Heart left ventricle (tissue), 16 donors: ENCODE data around the gene REV3L. TPM values are rescaled to one million over a fixed set of nuclear protein-coding genes. Genes with fewer than 3 reads are reported as not detected.

Experiments
- ATAC-seq, 4 donors: fragments of 200-7000 bp; cut with Tn5 transposase; one replicate each; pipeline ENCODE4 v1.9.1; 2020 to 2022; ENCODE audit warnings: moderate library complexity in 4 of 4, mild to moderate bottlenecking in 3 of 4, moderate number of reproducible peaks in 1 of 4
- DNase-seq, 5 donors: peaks; one replicate each; pipeline ENCODE4 v3.0.0-alpha.2; 2020
- H3K27ac ChIP-seq, 12 donors: fragments of 200-600 bp; sonication (generic) in 4 of 12; one replicate each; pipeline versions ENCODE4 v1.5.0 to v1.8.0; 2016 to 2022; ENCODE audit warnings: mild to moderate bottlenecking in 2 of 12
- H3K27me3 ChIP-seq, 9 donors: fragments of 200-600 bp; sonication (generic) in 2 of 9; one replicate each; pipeline versions ENCODE4 v1.5.1 to v1.8.0; 2016 to 2022; ENCODE audit warnings: mild to moderate bottlenecking in 3 of 9
- H3K36me3 ChIP-seq, 9 donors: fragments of 200-600 bp; sonication (generic) in 2 of 9; one replicate each; pipeline versions ENCODE4 v1.5.0 to v1.8.0; 2018 to 2022; ENCODE audit warnings: mild to moderate bottlenecking in 2 of 9
- H3K4me1 ChIP-seq, 12 donors: fragments of 200-600 bp; sonication (generic) in 4 of 12; one replicate each; pipeline versions ENCODE4 v1.5.0 to v1.8.0; 2016 to 2022; ENCODE audit warnings: mild to moderate bottlenecking in 3 of 12
- H3K4me3 ChIP-seq, 12 donors: fragments of 200-600 bp; sonication (generic) in 4 of 12; one replicate each; pipeline versions ENCODE4 v1.5.0 to v1.8.0; 2017 to 2022; ENCODE audit warnings: mild to moderate bottlenecking in 9 of 12, moderate library complexity in 4 of 12
- H3K9me3 ChIP-seq, 12 donors: fragments of 200-600 bp; sonication (generic) in 4 of 12; one replicate each; pipeline versions ENCODE4 v1.5.0 to v1.8.0; 2016 to 2022; ENCODE audit warnings: mild to moderate bottlenecking in 1 of 12
- CTCF ChIP-seq, 12 donors: fragments of 200-600 bp; sonication (generic) in 4 of 12; IDR thresholded peaks; one replicate each; pipeline versions ENCODE4 v1.5.0 to v1.8.0; 2018 to 2022; ENCODE audit warnings: antibody characterized with exemption in 12 of 12, mild to moderate bottlenecking in 5 of 12
- POLR2A ChIP-seq, 2 donors: fragments of 450-650 bp; IDR thresholded peaks; one replicate each; pipeline ENCODE4 v1.6.1; 2017; ENCODE audit warnings: antibody characterized with exemption in 2 of 2, mild to moderate bottlenecking in 2 of 2, moderate library complexity in 2 of 2
- WGBS, 4 donors: extraction: QIAGEN DNeasy Blood & Tissue Kit in 2 of 4; methylation state at CpG; one replicate each; pipeline versions ENCODE4 v1.1.5 to v1.1.7; 2013 to 2018; 5-methylcytosine and 5-hydroxymethylcytosine counted together
- intact Hi-C, 10 donors: fragments of 100-400 bp; cut with DNase I; formaldehyde crosslinking; loops; one replicate each; pipeline versions ENCODE4 v1.11.1 to v1.14.2; 2022
- polyA plus RNA-seq, 2 donors: library from polyadenylated mRNA; stranded (reverse); fragments of 200-250 nt; gene quantifications; one replicate each; pipeline ENCODE4 v1.2.3, GENCODE V29; 2013
- total RNA-seq, 9 donors: library from RNA; depleted of rRNA in 2 of 9; stranded (reverse); fragments of >200 nt in 2 of 9; fragmentation: NEBNext Ultra II Directional in 3 of 9; extraction: Animal tissue kit (Norgen Biotek cat#: 25700) in 3 of 9; gene quantifications; one replicate each; pipeline versions ENCODE4 v1.1.0 to v1.2.4, GENCODE V29; 2016 to 2023
- donor health status: ischemic (EF 13 %, LVEDD 7.1; RV severe dilation, severe dysfunction).
- donor health status: healthy with polysubstance abuse.
- donor health status: DM: no; HTN: yes; CAD: no.
- donor health status: DM: no; HTN: no; CAD: no.
- donor health status: ischemic (EF 25% LVEDD 6.9; RV normal size, moderate dysfunction).
- donor health status: ischemic (EF 25% LVEDD 5.7; RV mildly dilated, moderate dysfunction).
- donor health status: healthy.
- donor health status: DM: yes; HTN: yes; CAD: no.
- donor health status: ischemic (EF 35%, LVEDD 5.7; RV mildly dilated, moderate dysfunction).
- donor health status: nonischemic (EF 11% LVEDD 7.7; RV severe dilation, severe dysfunction).
- donor health status: DM: yes; HTN: yes; CAD: no.
- donor health status: PGD.
- donor health status: ischemic (EF 29% LVEDD 5.4; RV normal size, mild dysfunction).
- donor health status: nonischemic (EF 23%, LVEDD 6.1; RV moderate dilation, normal function).

REV3L gene
- total and polyA plus RNA-seq, 11 donors = 6.1 to 20.0 (median 13.0) TPM

GRCh38 chr6:111381728-111382127, 101.3 kb downstream of the REV3L start:
- ATAC-seq = no peak
- Histone ChIP-seq H3K27ac (no peak overlapping the region), H3K36me3 (peaks cover 0 to 94% (median 72%) of the 10 kb centered on the region in 9 donors), H3K9me3 (peaks cover 0 to 7% (median 0%) of the 10 kb centered on the region in 12 donors), H3K4me1 (peaks cover 0 to 8% (median 0%) of the 10 kb centered on the region in 12 donors), H3K4me3 (no peak overlapping the region), H3K27me3 (no peaks in the 10 kb centered on the region)
- WGBS, 4 donors = 94 to 99% (median 97%) methylated on average over 1 of the region's 1 CpG
- TF ChIP-seq CTCF (IDR thresholded peaks at IDR 0.05) (no peak), POLR2A (IDR thresholded peaks at IDR 0.05) (no peak)
- no peak for DNase-seq
- intact Hi-C loops = loop anchor here in 1 of 10 donors (10.0 kb wide), 1 partner anchor 93 kb away; no protein-coding TSS in a partner anchor

GRCh38 chr6:111381123-111381522, 101.9 kb downstream of the REV3L start:
- TF ChIP-seq CTCF (IDR thresholded peaks at IDR 0.05) (no peak), POLR2A (IDR thresholded peaks at IDR 0.05) (no peak)
- intact Hi-C loops = loop anchor here in 1 of 10 donors (10.0 kb wide), 1 partner anchor 94 kb away; no protein-coding TSS in a partner anchor
- Histone ChIP-seq H3K9me3 (peaks cover 0 to 7% (median 0%) of the 10 kb centered on the region in 12 donors), H3K4me1 (peaks cover 0 to 8% (median 0%) of the 10 kb centered on the region in 12 donors), H3K27ac (no peak overlapping the region), H3K4me3 (no peak overlapping the region), H3K36me3 (peaks cover 0 to 95% (median 72%) of the 10 kb centered on the region in 9 donors), H3K27me3 (no peaks in the 10 kb centered on the region)
- no peak for ATAC-seq
- no peak for DNase-seq

- H3K36me3 ChIP-seq = peaks cover 0 to 95% (median 78%) of the 10 kb centered on the region in 9 donors
- 94 to 98% (median 98%) methylated on average over 2 of the region's 2 CpGs for WGBS, 4 donors
These were observed 103.2 kb downstream of the REV3L start for GRCh38 chr6:111379831-111380230.

GRCh38 chr6:111379302-111379701, 103.7 kb downstream of the REV3L start:
- Histone ChIP-seq H3K9me3 (peaks cover 0 to 7% (median 0%) of the 10 kb centered on the region in 12 donors), H3K27ac (no peak overlapping the region), H3K27me3 (no peaks in the 10 kb centered on the region), H3K4me3 (no peak overlapping the region), H3K4me1 (peaks cover 0 to 8% (median 0%) of the 10 kb centered on the region in 12 donors), H3K36me3 (peaks cover 0 to 95% (median 78%) of the 10 kb centered on the region in 9 donors)
- intact Hi-C loops = loop anchor here in 1 of 10 donors (10.0 kb wide), 1 partner anchor 85 kb away; no protein-coding TSS in a partner anchor
- ATAC-seq = no peak
- no peak for DNase-seq
- TF ChIP-seq POLR2A (IDR thresholded peaks at IDR 0.05) (no peak), CTCF (IDR thresholded peaks at IDR 0.05) (no peak)

More at GRCh38 chr6:111379831-111380230, 103.2 kb downstream of the REV3L start:
- no peak for TF ChIP-seq POLR2A (IDR thresholded peaks at IDR 0.05)
- TF ChIP-seq CTCF (IDR thresholded peaks at IDR 0.05) = no peak
- H3K4me1 ChIP-seq = peaks cover 0 to 8% (median 0%) of the 10 kb centered on the region in 12 donors
- no peak for DNase-seq
- H3K27me3 ChIP-seq = no peaks in the 10 kb centered on the region
- H3K4me3 ChIP-seq = no peak overlapping the region
- H3K27ac ChIP-seq = no peak overlapping the region
- ATAC-seq = no peak
- intact Hi-C loops = loop anchor here in 2 of 10 donors (10.0 kb wide), 2 partner anchors 85 to 95 kb away; no protein-coding TSS in a partner anchor
- H3K9me3 ChIP-seq = peaks cover 0 to 7% (median 0%) of the 10 kb centered on the region in 12 donors
